Fibroblast of mammary gland (primary cell): Measurements from ENCODE around the gene NUP214.

Experiments
- DNase-seq: peaks from one replicate; pipeline ENCODE4 v3.0.0-alpha.2; 2010; ENCODE audit warnings: low read depth
- H3K4me3 ChIP-seq: 2 replicates; pipeline ENCODE4 v1.5.1; 2011; ENCODE audit warnings: low read depth, mild to moderate bottlenecking, low read length, moderate library complexity; ENCODE audit not compliant: control insufficient read depth
- CTCF ChIP-seq: conservative IDR thresholded peaks from 2 replicates; pipeline ENCODE4 v1.5.1; 2011; ENCODE audit warnings: low read depth, low read length, inconsistent platforms; ENCODE audit not compliant: control insufficient read depth, insufficient read depth

NUP214 gene

GRCh38 chr9:131125288-131126058 is at the start of gene NUP214:
NUP214 (plus strand) TSS chr9:131125586; CDS start chr9:131125705, 119 bp downstream.
- DNase-seq, result peak; percentile 96
- H3K4me3 ChIP-seq, result peak within 1 kb of the TSS; percentile 99
- no peak for TF ChIP-seq CTCF

DNA sequence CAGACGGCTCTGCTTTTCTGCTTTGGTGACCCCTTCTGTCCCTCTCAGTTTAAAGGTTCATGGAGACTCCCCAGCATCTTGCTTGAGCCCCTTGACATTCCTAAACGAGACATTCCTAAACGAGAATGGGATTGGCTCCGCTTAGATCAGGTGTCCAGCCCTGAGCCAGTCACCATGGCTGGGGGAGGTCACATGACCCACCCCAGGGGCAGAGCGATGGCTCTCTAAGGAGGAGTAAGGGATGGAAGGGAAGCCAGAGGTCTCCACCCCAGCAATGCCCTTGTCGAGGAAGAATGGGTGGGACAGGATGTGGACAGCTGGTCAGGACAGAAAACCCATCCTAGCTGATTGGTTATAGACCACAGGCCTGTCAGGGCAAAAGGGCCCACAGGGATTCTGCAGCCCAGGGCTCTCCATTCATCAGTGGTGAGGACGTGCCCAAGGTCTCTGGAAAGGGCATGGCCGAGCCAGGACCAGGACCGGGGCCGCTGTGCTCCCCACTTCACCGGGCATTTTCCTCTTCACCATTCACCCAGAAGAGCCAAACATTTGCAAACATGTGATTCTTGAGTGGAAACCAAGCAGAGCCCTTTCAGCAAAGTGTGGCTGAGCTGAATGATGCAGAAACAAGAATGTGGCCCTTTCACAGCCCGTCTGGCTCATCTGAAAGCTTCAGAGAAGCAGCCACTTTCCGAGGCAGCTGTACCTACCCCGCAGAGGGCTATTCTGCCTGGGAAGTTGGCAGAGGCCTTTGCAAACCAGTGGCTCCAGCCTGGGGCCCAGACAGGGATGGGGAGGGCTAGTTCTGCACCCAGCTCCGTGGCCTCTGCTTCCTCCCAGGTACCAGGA is 48.8 kb upstream of the NUP214 start:
- DNase-seq, result no peak
- no peak overlapping the region for H3K4me3 ChIP-seq
- TF ChIP-seq CTCF, result no peak

DNA sequence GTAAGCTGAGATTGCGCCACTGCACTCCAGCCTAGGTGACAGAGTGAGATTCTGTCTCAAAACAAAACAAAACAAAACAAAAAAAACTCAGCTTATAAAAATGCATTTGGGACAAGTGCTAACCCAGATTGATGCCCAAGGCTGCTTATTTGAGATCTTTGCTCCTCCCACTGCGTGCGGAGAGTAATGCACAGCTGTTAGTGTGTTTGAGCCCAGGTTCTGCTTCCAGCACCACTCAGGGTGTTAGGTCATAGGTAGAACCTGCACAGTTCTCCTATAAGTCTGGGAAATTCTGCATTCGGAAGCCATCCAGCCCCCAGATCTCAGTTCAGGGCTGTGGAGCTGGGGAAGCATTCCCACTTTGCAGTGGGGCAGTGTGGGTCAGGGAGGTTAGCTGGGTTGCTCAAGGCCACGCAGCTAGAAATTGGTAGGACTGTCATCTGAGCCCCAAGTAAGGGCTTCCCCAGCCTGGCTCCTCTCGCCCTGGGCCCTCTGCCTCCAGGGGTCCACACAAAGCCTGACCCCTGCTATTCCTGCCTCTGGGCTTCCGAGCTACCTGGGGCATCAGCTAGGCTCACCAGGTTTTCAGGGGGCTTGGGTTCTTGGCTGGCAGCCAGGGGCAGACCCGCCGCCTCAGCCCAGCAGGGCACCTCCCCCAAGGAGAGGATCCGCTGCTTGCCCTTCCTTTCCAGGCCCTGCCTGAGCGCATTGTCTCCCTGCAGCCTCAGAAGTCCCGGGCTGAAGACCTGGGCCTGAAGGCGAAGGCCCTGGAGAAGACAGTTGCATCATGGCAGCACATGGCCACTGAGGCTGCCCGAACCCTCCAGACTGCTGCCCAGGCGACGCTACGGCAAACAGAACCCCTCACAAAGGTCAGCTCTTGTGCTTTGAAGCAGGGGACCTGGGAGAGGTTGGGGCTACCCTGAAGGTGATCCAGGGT is 46.7 kb upstream of the NUP214 start:
- no peak for TF ChIP-seq CTCF
- DNase-seq, result no peak
- no peak overlapping the region for H3K4me3 ChIP-seq

DNA sequence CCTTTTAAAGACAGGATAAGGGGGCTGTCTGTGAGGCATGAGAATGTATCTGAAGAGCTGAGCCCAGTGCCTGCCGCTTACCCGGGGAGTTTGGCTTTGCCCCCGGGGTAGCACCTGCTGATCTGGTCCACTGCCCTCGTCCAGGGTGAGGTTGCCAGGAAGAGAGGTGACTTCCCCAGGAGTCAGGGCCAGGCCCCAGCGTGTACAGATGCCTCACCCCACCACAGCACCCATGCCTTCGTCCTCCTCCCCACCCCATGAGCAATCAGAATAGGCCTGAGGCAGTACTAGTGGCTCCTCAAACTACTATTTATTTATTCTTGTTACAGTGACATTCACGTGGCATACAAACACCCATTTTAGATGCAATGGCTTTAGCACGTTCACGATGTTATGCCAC is 44.8 kb upstream of the NUP214 start:
- H3K4me3 ChIP-seq, result no peak overlapping the region
- DNase-seq, result no peak

DNA sequence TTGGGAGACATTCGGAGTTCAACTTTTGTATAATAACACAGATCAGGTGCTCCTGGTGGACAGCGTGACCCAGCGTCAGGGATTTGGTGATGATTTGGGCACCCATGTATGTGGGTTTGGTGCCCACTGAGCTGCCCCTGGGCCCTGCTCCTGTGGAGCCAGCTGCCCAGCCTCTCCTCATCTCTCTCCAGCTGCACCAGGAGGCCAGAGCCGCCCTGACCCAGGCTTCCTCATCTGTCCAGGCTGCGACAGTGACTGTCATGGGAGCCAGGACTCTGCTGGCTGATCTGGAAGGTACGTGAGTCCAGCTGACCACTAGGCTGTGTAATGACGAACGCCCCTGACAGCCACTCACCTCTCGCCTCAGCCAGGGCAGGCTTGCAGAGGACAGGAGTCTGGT is 43.5 kb upstream of the NUP214 start:
- no peak overlapping the region for H3K4me3 ChIP-seq
- TF ChIP-seq CTCF, result no peak
- DNase-seq, result no peak

More for the DNA sequence above, 44.8 kb upstream of the NUP214 start:
- no peak for TF ChIP-seq CTCF

DNA sequence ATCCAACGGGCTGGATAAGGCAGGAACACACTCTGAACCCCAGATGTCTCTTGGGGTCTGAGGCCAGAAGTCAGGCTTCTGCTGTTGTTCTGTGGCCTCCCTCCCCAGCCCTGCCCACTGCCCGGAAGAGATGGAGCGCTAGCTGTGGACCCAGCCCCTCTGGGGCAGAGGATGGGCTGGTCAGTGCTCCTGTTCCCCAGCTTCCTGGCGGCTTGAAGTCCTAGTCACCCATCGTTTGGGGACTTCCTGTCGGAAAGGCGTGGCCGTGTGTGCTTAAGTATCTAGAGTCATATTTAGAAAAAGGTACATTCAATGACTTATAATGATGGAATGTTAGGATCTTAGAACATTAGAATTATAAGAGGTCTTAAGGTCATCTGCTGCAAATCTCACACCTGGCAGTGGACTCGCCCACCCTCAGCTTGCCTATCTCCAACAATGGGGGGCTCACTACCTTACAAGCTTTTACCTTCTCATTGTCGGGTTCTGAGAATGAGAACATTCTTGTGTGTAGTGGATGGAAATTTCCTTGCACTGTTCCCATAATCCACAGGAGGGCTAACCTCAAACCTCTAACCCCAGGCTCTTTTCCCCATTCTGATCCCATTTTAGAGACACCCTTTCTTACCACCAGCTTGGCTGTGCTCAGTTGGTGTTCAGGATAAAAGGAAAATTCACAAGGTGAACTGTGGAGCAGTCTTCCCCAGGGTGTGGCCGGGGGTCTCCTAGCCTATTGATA is 42.4 kb upstream of the NUP214 start:
- no peak for TF ChIP-seq CTCF
- H3K4me3 ChIP-seq, result no peak overlapping the region
- DNase-seq, result no peak
